ENCODE measurements around the gene RTN4R. TPM values are rescaled to one million over a fixed set of nuclear protein-coding genes. Genes with fewer than 3 reads are reported as not detected.
A peak's percentile ranks its signal among the peaks of the same experiment; 100 is the strongest.

The RTN4R gene
- total RNA-seq, 6 donors from 2014 or later: 2.6 to 13.0 (median 9.0) TPM

- no peak for TF ChIP-seq POLR2A (IDR thresholded peaks at IDR 0.05)
- no peak for TF ChIP-seq EP300 (IDR thresholded peaks at IDR 0.05)
- TF ChIP-seq CTCF (IDR thresholded peaks at IDR 0.05): no peak
- no peak for TF ChIP-seq POLR2AphosphoS5 (IDR thresholded peaks at IDR 0.05)
- peaks cover 17 to 44% (median 22%) of the 10 kb centered on the region in 4 donors for H3K4me1 ChIP-seq
- H3K27me3 ChIP-seq: no peaks in the 10 kb centered on the region
- WGBS, 2 donors: 70 to 73% methylated on average over 13 to 23 of the region's 26 CpGs
- DNase-seq (peak; percentile 59 to 90), ATAC-seq (ENCODE audit: low FRiP score in 2 of 2) (no peak)
- H3K27ac ChIP-seq: no peak overlapping the region
- H3K36me3 ChIP-seq: no peaks in the 10 kb centered on the region
- no peak overlapping the region for H3K4me3 ChIP-seq
- no peaks in the 10 kb centered on the region for H3K9me3 ChIP-seq
Measured at GRCh38 chr22:20211997-20212753, 55.9 kb downstream of the RTN4R start.

GRCh38 chr22:20211409-20211996, 56.6 kb downstream of the RTN4R start:
- no peaks in the 10 kb centered on the region for H3K9me3 ChIP-seq
- ATAC-seq (ENCODE audit: low FRiP score in 2 of 2) (no peak), DNase-seq (peak in 1 of 2 donors; percentile 59)
- H3K27me3 ChIP-seq: no peaks in the 10 kb centered on the region
- TF ChIP-seq POLR2A (IDR thresholded peaks at IDR 0.05) (no peak), EP300 (IDR thresholded peaks at IDR 0.05) (no peak), CTCF (IDR thresholded peaks at IDR 0.05) (no peak), POLR2AphosphoS5 (IDR thresholded peaks at IDR 0.05) (no peak)
- H3K4me3 ChIP-seq: no peak overlapping the region
- no peak overlapping the region for H3K27ac ChIP-seq
- WGBS, 2 donors: 89 to 98% methylated on average over 7 to 9 of the region's 10 CpGs
- H3K4me1 ChIP-seq: peaks cover 23 to 44% (median 24%) of the 10 kb centered on the region in 4 donors
- H3K36me3 ChIP-seq: no peaks in the 10 kb centered on the region

- peaks cover 29 to 51% (median 30%) of the 10 kb centered on the region in 4 donors for H3K4me1 ChIP-seq
- H3K9me3 ChIP-seq: no peaks in the 10 kb centered on the region
- H3K27me3 ChIP-seq: no peaks in the 10 kb centered on the region
- DNase-seq: peak in 1 of 2 donors; percentile 61
- H3K27ac ChIP-seq: no peak overlapping the region
- WGBS, 2 donors: 91% methylated on average over 4 of the region's 9 CpGs; no CpG with 5 or more reads in 1 of the 2 donors
- no peak overlapping the region for H3K4me3 ChIP-seq
- H3K36me3 ChIP-seq: no peaks in the 10 kb centered on the region
- TF ChIP-seq CTCF (IDR thresholded peaks at IDR 0.05) (no peak), EP300 (IDR thresholded peaks at IDR 0.05) (no peak)
- no peak for ATAC-seq (ENCODE audit: low FRiP score in 2 of 2)
Measured at GRCh38 chr22:20210473-20211059, 57.6 kb downstream of the RTN4R start.

GRCh38 chr22:20209761-20210250, 58.3 kb downstream of the RTN4R start:
- Histone ChIP-seq H3K36me3 (no peaks in the 10 kb centered on the region), H3K27me3 (no peaks in the 10 kb centered on the region), H3K4me3 (no peak overlapping the region), H3K27ac (no peak overlapping the region), H3K9me3 (no peaks in the 10 kb centered on the region), H3K4me1 (peaks cover 36 to 58% (median 38%) of the 10 kb centered on the region in 4 donors)
- peak in 1 of 2 donors; percentile 75 for DNase-seq
- TF ChIP-seq POLR2A (IDR thresholded peaks at IDR 0.05) (no peak), CTCF (IDR thresholded peaks at IDR 0.05) (no peak), EP300 (IDR thresholded peaks at IDR 0.05) (no peak), POLR2AphosphoS5 (IDR thresholded peaks at IDR 0.05) (no peak)
- ATAC-seq (ENCODE audit: low FRiP score in 2 of 2): no peak
- WGBS, 2 donors: 94 to 100% methylated on average over 1 to 9 of the region's 11 CpGs

Data from upper lobe of left lung (tissue), 6 donors.